GM12878 (cell line): ENCODE results near the gene DOHH. TPM values are rescaled to one million over a fixed set of nuclear protein-coding genes. Genes with fewer than 3 reads are reported as not detected.
A peak's percentile ranks its signal among the peaks of the same experiment; 100 is the strongest.

ENCODE experiments used
- ATAC-seq: fragments of 200-7000 bp; cut with Tn5 transposase; 3 replicates; pipeline ENCODE4 v1.9.1; 2020; ENCODE audit warnings: mild to moderate bottlenecking, moderate library complexity
- Bru-seq: library from RNA; stranded (reverse); fragments of 400-500 nt; gene quantifications from one replicate; lab custom pipeline; 2021; lab: Mats Ljungman, UMichigan
- BruChase-seq, 2 experiments: library from RNA; stranded (reverse); fragments of 400-500 nt; gene quantifications; one replicate each; lab custom pipeline; 2021; lab: Mats Ljungman, UMichigan
- BruUV-seq: library from RNA; stranded (reverse); fragments of 400-500 nt; replicated peaks from 2 replicates; lab custom pipeline; 2021; lab: Mats Ljungman, UMichigan
- CTCF ChIA-PET: fragments of 300-600 bp; sonication (Branson Sonifier 250); formaldehyde crosslinking; extraction: SDS; loops from one replicate; lab custom pipeline; 2021; ENCODE audit warnings: inconsistent platforms; lab: Yijun Ruan, JAX
- POLR2A ChIA-PET: fragments of 350-600 bp; formaldehyde crosslinking; extraction: SDS; loops from one replicate; lab custom pipeline; 2021; ENCODE audit warnings: inconsistent platforms; lab: Charles Lee
- RAD21 ChIA-PET: fragments of 300-600 bp; sonication (Branson Sonifier 250); formaldehyde crosslinking; loops from one replicate; lab custom pipeline; 2023; ENCODE audit warnings: antibody characterized with exemption; ENCODE audit not compliant: unreplicated experiment; lab: Charles Lee
- SMC1A ChIA-PET: fragments of 300-600 bp; sonication (Branson Sonifier 250); formaldehyde crosslinking; loops from one replicate; lab custom pipeline; 2023; ENCODE audit not compliant: unreplicated experiment, uncharacterized antibody; lab: Charles Lee
- DNase-seq: peaks from one replicate; pipeline ENCODE4 v3.0.0-alpha.2; 2011; ENCODE audit warnings: low read depth, low spot score
- FAIRE-seq: peaks from 3 replicates; lab custom pipeline; 2011; peaks lifted over from hg19 to GRCh38; lab: Jason Lieb, UNC
- H2AFZ ChIP-seq: 2 replicates; pipeline ENCODE4 v1.6.0; 2011; ENCODE audit warnings: low read depth, low read length, control low read depth; ENCODE audit not compliant: control insufficient read depth
- H3K27ac ChIP-seq: 2 replicates; pipeline ENCODE4 v1.5.1; 2011; ENCODE audit warnings: control low read depth; ENCODE audit not compliant: control insufficient read depth, insufficient read depth
- H3K27me3 ChIP-seq, 2 experiments: replicated peaks in 1 of 2; 2 replicates each; pipeline versions ENCODE4 v1.6.0 to v1.6.1; 2011; ENCODE audit warnings: low read length in 1 of 2; ENCODE audit not compliant: control insufficient read depth in 2 of 2, insufficient read depth in 2 of 2
- H3K36me3 ChIP-seq, 2 experiments: 2 replicates each; pipeline ENCODE4 v1.5.1; 2011; ENCODE audit warnings: low read length in 1 of 2; ENCODE audit not compliant: control insufficient read depth in 2 of 2, insufficient read depth in 2 of 2
- H3K4me1 ChIP-seq: 2 replicates; pipeline ENCODE4 v1.6.1; 2011; ENCODE audit warnings: mild to moderate bottlenecking, low read length, moderate library complexity, mixed read lengths; ENCODE audit not compliant: control insufficient read depth, insufficient read depth
- H3K4me2 ChIP-seq: 2 replicates; pipeline ENCODE4 v1.6.0; 2011; ENCODE audit warnings: control low read depth; ENCODE audit not compliant: control insufficient read depth, insufficient read depth
- H3K4me3 ChIP-seq: fragments of 200-600 bp; sonication (generic); 2 replicates; pipeline ENCODE4 v1.5.1; 2016
- H3K79me2 ChIP-seq: 2 replicates; pipeline ENCODE4 v1.6.0; 2011; ENCODE audit warnings: low read length; ENCODE audit not compliant: control insufficient read depth, insufficient read depth
- H3K9ac ChIP-seq: 2 replicates; pipeline ENCODE4 v1.8.0; 2011; ENCODE audit warnings: low read length, control low read depth, mixed read lengths; ENCODE audit not compliant: control insufficient read depth, insufficient read depth
- H3K9me3 ChIP-seq: replicated peaks from 3 replicates; pipeline ENCODE4 v1.5.1; 2011; ENCODE audit warnings: mild to moderate bottlenecking, low read length; ENCODE audit not compliant: control insufficient read depth, insufficient read depth
- H4K20me1 ChIP-seq: 2 replicates; pipeline ENCODE4 v1.6.0; 2011; ENCODE audit not compliant: control insufficient read depth, insufficient read depth
- ASH2L ChIP-seq: fragments of 300-600, 200-600 bp; sonication (generic); IDR thresholded peaks from 2 replicates; pipeline ENCODE4 v1.6.1; 2017; ENCODE audit warnings: low read depth, mild to moderate bottlenecking, borderline replicate concordance
- CBFB ChIP-seq: IDR thresholded peaks from 2 replicates; pipeline ENCODE4 v1.6.1; 2016; ENCODE audit warnings: antibody characterized with exemption, low read depth
- EP300 ChIP-seq, 2 experiments: fragments of 150-350 bp in 1 of 2; IDR thresholded peaks; 2 replicates each; pipeline ENCODE4 v1.6.1; 2011 to 2012; ENCODE audit warnings: low read depth in 2 of 2, low read length in 2 of 2, borderline replicate concordance in 1 of 2, improper control_type of control experiment in 1 of 2, inconsistent platforms in 1 of 2; ENCODE audit not compliant: control insufficient read depth in 1 of 2
- EZH2 ChIP-seq: IDR thresholded peaks from 2 replicates; pipeline ENCODE4 v1.6.1; 2012; ENCODE audit warnings: low read depth, mild to moderate bottlenecking, control low read depth, inconsistent platforms, low read length, borderline replicate concordance; ENCODE audit not compliant: control insufficient read depth
- MYC ChIP-seq: IDR thresholded peaks from 2 replicates; pipeline ENCODE4 v1.6.1; 2011; ENCODE audit warnings: mild to moderate bottlenecking, low read length, moderate library complexity, inconsistent platforms; ENCODE audit not compliant: insufficient read depth, insufficient replicate concordance, insufficient read length, severe bottlenecking
- POLR2AphosphoS5 ChIP-seq: IDR thresholded peaks from 2 replicates; pipeline ENCODE4 v1.6.1; 2011; ENCODE audit warnings: mild to moderate bottlenecking, low read length, inconsistent platforms
- SMC3 ChIP-seq: IDR thresholded peaks from 2 replicates; pipeline ENCODE4 v1.6.1; 2011; ENCODE audit warnings: low read length, improper control_type of control experiment, borderline replicate concordance
- YBX1 ChIP-seq: fragments of 450-650 bp; IDR thresholded peaks from 2 replicates; pipeline ENCODE4 v1.6.1; 2016; ENCODE audit warnings: antibody characterized with exemption
- ZNF207 ChIP-seq: fragments of 450-650 bp; IDR thresholded peaks from 2 replicates; pipeline ENCODE4 v1.6.1; 2014; ENCODE audit warnings: antibody characterized with exemption, mild to moderate bottlenecking, borderline replicate concordance
- ZSCAN29 ChIP-seq: fragments of 450-650 bp; IDR thresholded peaks from 2 replicates; pipeline ENCODE4 v1.6.1; 2017; ENCODE audit warnings: mild to moderate bottlenecking, moderate library complexity
- WGBS: methylation state at CpG from one replicate; pipeline ENCODE4 v1.1.6; 2016; ENCODE audit warnings: low lambda C conversion rate; ENCODE audit not compliant: insufficient replicate concordance, insufficient coverage; ENCODE audit errors: missing lambda C conversion rate; 5-methylcytosine and 5-hydroxymethylcytosine counted together
- in situ Hi-C: fragments of 300-500 bp; cut with MboI; formaldehyde crosslinking; loops from 9 replicates; pipeline ENCODE4 v1.14.3; 2018; ENCODE audit warnings: mixed read lengths
- intact Hi-C: fragments of 100-400 bp; cut with micrococcal nuclease; formaldehyde crosslinking; loops from one replicate; pipeline ENCODE4 v1.14.2; 2022; ENCODE audit not compliant: unreplicated experiment
- long read RNA-seq, 2 experiments: library from polyadenylated mRNA; unstranded; transcript quantifications; one replicate each; pipeline ENCODE4 v2.0.0, GENCODE V29; 2019 to 2020
- polyA minus RNA-seq, 3 experiments: library from RNA; depleted of rRNA, polyadenylated mRNA; stranded (reverse); fragments of >200 nt; gene quantifications; 2 replicates each; pipeline ENCODE4 v1.2.3, GENCODE V29; 2011
- polyA plus RNA-seq, 11 experiments: library from polyadenylated mRNA; depleted of rRNA in 4 of 11; unstranded in 6 of 11; stranded (reverse) in 5 of 11; fragments of >200 nt; fragmentation: Nextera tagmentation in 4 of 11; fragmentation: Illumina TruSeq in 1 of 11; extraction: Ambion mirVana in 4 of 11; extraction: Trizol in 1 of 11; gene quantifications; 1 replicate in 1 of 11; 2 replicates in 10 of 11; pipeline versions ENCODE4 v1.2.1 to v1.2.3, GENCODE V29; 2011 to 2016; ENCODE audit warnings: inconsistent platforms in 2 of 11, missing spikeins in 2 of 11, low read depth in 1 of 11
- total RNA-seq, 4 experiments: library from RNA; depleted of rRNA in 3 of 4; stranded (reverse); fragments of >200 nt in 3 of 4; fragmentation: Illumina TruSeq in 1 of 4; extraction: Trizol in 1 of 4; gene quantifications; 2 replicates each; pipeline versions ENCODE4 v1.2.1 to v1.2.3, GENCODE V29; 2013 to 2021
- TF ChIP-seq, protein P1 (sequence below): fragments of 450-650 bp; IDR thresholded peaks from 2 replicates; pipeline ENCODE4 v1.6.1; 2016; ENCODE audit warnings: mild to moderate bottlenecking
- TF ChIP-seq, protein P2 (sequence below): IDR thresholded peaks from 2 replicates; pipeline ENCODE4 v1.6.1; 2011; ENCODE audit warnings: borderline replicate concordance, low read depth, mild to moderate bottlenecking, moderate library complexity, mixed read lengths, low read length; ENCODE audit not compliant: insufficient read depth; ENCODE audit errors: extremely low read length

The DOHH gene, protein sequence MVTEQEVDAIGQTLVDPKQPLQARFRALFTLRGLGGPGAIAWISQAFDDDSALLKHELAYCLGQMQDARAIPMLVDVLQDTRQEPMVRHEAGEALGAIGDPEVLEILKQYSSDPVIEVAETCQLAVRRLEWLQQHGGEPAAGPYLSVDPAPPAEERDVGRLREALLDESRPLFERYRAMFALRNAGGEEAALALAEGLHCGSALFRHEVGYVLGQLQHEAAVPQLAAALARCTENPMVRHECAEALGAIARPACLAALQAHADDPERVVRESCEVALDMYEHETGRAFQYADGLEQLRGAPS
- 3.1 and 3.9 TPM in 2 replicates for total RNA-seq (2013; cell fraction: nucleolus; rRNA removed)
- total RNA-seq (2014; rRNA removed) (20.2 and 25.4 TPM in 2 replicates), total RNA-seq (2014; rRNA removed; fragmentation: Illumina TruSeq; extraction: Trizol) (2.6 and 3.0 TPM in 2 replicates), total RNA-seq (2021) (17.7 and 19.3 TPM in 2 replicates), polyA plus RNA-seq (2011; rRNA removed) (1.8 and 4.0 TPM in 2 replicates), polyA plus RNA-seq (2014; fragmentation: Illumina TruSeq; extraction: Trizol) (0.22 and 0.48 TPM in 2 replicates), polyA plus RNA-seq (2014; fragmentation: Nextera tagmentation; extraction: Ambion mirVana) (under 1 TPM; 0.11 to 0.38 TPM), polyA plus RNA-seq (2014; rRNA removed) (19.7 and 24.6 TPM in 2 replicates), polyA plus RNA-seq (2016; fragmentation: Nextera tagmentation; extraction: Ambion mirVana) (10 to 100 TPM; 23.5 to 28.6 TPM), polyA minus RNA-seq (2011; rRNA and poly(A)+ RNA removed) (1.2 and 4.4 TPM in 2 replicates), Bru-seq, nascent RNA (percentile 58 among the genes with signal in this experiment), BruChase-seq, experiment 1, labeled RNA remaining after a 6-hour chase (percentile 55 among the genes with signal in this experiment), BruChase-seq, experiment 2, labeled RNA remaining after a 2-hour chase (percentile 56 among the genes with signal in this experiment)
- 2.6 TPM for polyA plus RNA-seq (2011; ENCODE audit: low read depth)
- polyA plus RNA-seq (2011; cell fraction: cytosol; rRNA removed), result 6.4 and 14.7 TPM in 2 replicates
- 6.1 and 11.3 TPM in 2 replicates for polyA plus RNA-seq (2011; cell fraction: nucleus; rRNA removed)
- polyA plus RNA-seq (2012), result 10.7 and 13.5 TPM in 2 replicates
- polyA minus RNA-seq (2011; cell fraction: cytosol; rRNA and poly(A)+ RNA removed), result 4.1 and 5.2 TPM in 2 replicates
- 2.8 and 4.8 TPM in 2 replicates for polyA minus RNA-seq (2011; cell fraction: nucleus; rRNA and poly(A)+ RNA removed)
- long read RNA-seq, experiment 1, transcript DOHH-201 (5 exons, 2,031 nt), result major isoform, 45 of 47 reads
- long read RNA-seq, experiment 1, partial matches to known transcripts, result 1 of 47 reads
- long read RNA-seq, experiment 1, other reads (novel, unspliced or antisense), result 1 of 47 reads
- long read RNA-seq, experiment 2, partial matches to known transcripts, result 0 of 1 reads
- long read RNA-seq, experiment 2, other reads (novel, unspliced or antisense), result 0 of 1 reads

DNA sequence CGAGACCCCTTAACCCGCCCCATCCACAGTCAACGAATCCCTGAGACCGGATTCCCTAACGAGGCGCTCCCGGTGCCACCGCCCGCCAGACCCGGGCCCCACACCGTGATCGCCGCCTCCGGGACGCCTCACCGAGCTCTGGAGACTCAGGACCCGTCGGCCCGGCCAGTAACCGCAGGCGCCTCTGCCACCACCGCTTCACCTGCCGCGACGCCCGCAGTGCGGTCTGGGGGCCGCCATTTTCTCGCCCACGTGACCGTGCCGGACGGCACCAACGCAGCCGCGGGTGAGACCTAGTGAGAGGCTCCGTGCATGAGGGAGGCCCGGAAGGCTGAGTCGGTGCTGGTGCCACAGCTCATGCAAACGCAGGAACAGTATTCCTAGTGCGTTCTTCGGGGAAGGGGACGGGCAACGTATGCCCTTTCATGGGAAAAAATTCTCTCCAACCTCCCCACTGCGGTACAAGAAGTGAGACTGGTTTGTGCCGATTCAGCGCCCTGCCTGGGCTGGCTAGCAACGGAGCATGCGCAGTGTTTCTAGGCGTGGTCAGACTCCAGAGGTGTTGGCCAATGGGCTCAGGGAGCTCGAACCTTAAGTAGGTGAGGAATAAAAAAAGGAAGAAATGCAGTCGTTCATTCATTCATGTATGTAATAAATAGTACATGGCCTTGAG lies at the start of gene DOHH:
Gene DOHH, minus strand, starts transcription at position 246 of the 673 bp plus-strand sequence. CDS start 3,860 bp downstream, outside the sequence.
- ChIA-PET CTCF (interaction anchor here (0.8 to 1.4 kb wide), 4 partner anchors 16 to 195 kb away, joined by 3 to 4 read pairs (median 4); no protein-coding TSS in a partner anchor), SMC1A (interaction anchor here (1.0 kb wide), 1 partner anchor 56 kb away, joined by 3 read pairs; no protein-coding TSS in a partner anchor), POLR2A (interaction anchor here (0.8 to 1.6 kb wide), 2 partner anchors 56 to 262 kb away, joined by 4 to 5 read pairs; partner anchors contain the start of gene MRPL54), RAD21 (interaction anchor here (1.2 kb wide), 1 partner anchor 17 kb away, joined by 3 read pairs; no protein-coding TSS in a partner anchor)
- Histone ChIP-seq H3K79me2 (peaks cover 16% of the 10 kb centered on the region), H3K4me3 (peak within 1 kb of the TSS; percentile 85), H3K27me3 (no peaks in the 10 kb centered on the region), H3K4me2 (peak within 1 kb of the TSS; percentile 98), H3K36me3 (peaks cover 2 to 3% of the 10 kb centered on the region in 2 experiments; a peak in 3 of 4 replicates), H3K4me1 (peaks cover 2% of the 10 kb centered on the region; the same call in 1 of the 2 replicates), H3K27ac (peak within 1 kb of the TSS; percentile 99), H2AFZ (peak within 1 kb of the TSS; percentile 100), H3K9ac (peak within 1 kb of the TSS; percentile 97), H4K20me1 (no peaks in the 10 kb centered on the region), H3K9me3 (no peaks in the 10 kb centered on the region; the same call in 2 of the 3 replicates)
- peak; percentile 97 for DNase-seq
- FAIRE-seq, result peak; percentile 100
- WGBS, result 0% methylated on average over 52 of the region's 52 CpGs
- BruUV-seq, result no TSS peak
- peak; percentile 94 for ATAC-seq
- intact Hi-C loops, result no loop called here
- in situ Hi-C loops, result no loop called here
- TF ChIP-seq SMC3 (no peak), MYC (peak; percentile 80), ZNF207 (peak; percentile 100), ZSCAN29 (peak; percentile 21; the same call in 1 of the 2 replicates), CBFB (peak; percentile 96), EP300 (IDR thresholded peaks at IDR 0.05; ENCODE audit: borderline replicate concordance in 1 of 2, control insufficient read depth in 1 of 2, low read depth in 2 of 2, low read length in 2 of 2) (peak in 1 of 2 experiments; percentile 27; a peak in 1 of 4 replicates), YBX1 (no peak), EZH2 (no peak), POLR2AphosphoS5 (peak; percentile 82), ASH2L (0 out of 2 replicates have a peak, but pooled peaks have one; percentile 65)
- TF ChIP-seq, protein P1, sequence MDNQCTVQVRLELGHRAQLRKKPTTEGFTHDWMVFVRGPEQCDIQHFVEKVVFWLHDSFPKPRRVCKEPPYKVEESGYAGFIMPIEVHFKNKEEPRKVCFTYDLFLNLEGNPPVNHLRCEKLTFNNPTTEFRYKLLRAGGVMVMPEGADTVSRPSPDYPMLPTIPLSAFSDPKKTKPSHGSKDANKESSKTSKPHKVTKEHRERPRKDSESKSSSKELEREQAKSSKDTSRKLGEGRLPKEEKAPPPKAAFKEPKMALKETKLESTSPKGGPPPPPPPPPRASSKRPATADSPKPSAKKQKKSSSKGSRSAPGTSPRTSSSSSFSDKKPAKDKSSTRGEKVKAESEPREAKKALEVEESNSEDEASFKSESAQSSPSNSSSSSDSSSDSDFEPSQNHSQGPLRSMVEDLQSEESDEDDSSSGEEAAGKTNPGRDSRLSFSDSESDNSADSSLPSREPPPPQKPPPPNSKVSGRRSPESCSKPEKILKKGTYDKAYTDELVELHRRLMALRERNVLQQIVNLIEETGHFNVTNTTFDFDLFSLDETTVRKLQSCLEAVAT, result peak; percentile 97
- TF ChIP-seq, protein P2, sequence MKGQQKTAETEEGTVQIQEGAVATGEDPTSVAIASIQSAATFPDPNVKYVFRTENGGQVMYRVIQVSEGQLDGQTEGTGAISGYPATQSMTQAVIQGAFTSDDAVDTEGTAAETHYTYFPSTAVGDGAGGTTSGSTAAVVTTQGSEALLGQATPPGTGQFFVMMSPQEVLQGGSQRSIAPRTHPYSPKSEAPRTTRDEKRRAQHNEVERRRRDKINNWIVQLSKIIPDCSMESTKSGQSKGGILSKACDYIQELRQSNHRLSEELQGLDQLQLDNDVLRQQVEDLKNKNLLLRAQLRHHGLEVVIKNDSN, result peak; percentile 99
